Caco-2 (cell line): Measurements from ENCODE around the gene CCDC50. TPM values are rescaled to one million over a fixed set of nuclear protein-coding genes. Genes with fewer than 3 reads are reported as not detected.

Experiments used
- BruUV-seq: library from RNA; stranded (reverse); fragments of 400-500 nt; replicated peaks from 2 replicates; lab custom pipeline; 2021; lab: Mats Ljungman, UMichigan
- CTCF ChIA-PET: fragments of 300-600 bp; sonication (Branson Sonifier 250); formaldehyde crosslinking; loops from one replicate; lab custom pipeline; 2022; ENCODE audit warnings: antibody characterized with exemption; lab: Charles Lee
- POLR2A ChIA-PET: fragments of 300-600 bp; sonication (Branson Sonifier 250); formaldehyde crosslinking; loops from one replicate; lab custom pipeline; 2022; ENCODE audit warnings: antibody characterized with exemption; lab: Charles Lee
- DNase-seq, 2 experiments: peaks; one replicate each; pipeline versions ENCODE4 v3.0.0 to v3.0.0-alpha.2; 2020 to 2022
- H3K27me3 ChIP-seq: replicated peaks from 2 replicates; pipeline ENCODE4 v1.6.0; 2011; ENCODE audit warnings: low read length; ENCODE audit not compliant: control insufficient read depth, insufficient read depth
- H3K36me3 ChIP-seq: 2 replicates; pipeline ENCODE4 v1.5.1; 2011; ENCODE audit warnings: low read length; ENCODE audit not compliant: control insufficient read depth, insufficient read depth
- H3K4me1 ChIP-seq: fragments of 250-450 bp; sonication (Bioruptor Pico); 2 replicates; pipeline ENCODE4 v1.5.1; 2020; ENCODE audit warnings: mild to moderate bottlenecking
- H3K4me3 ChIP-seq: 2 replicates; pipeline ENCODE4 v1.5.1; 2011; ENCODE audit warnings: low read depth, mild to moderate bottlenecking, control low read depth, low read length
- H3K9me3 ChIP-seq: fragments of 250-450 bp; sonication (Bioruptor Pico); 2 replicates; pipeline ENCODE4 v1.5.1; 2020; ENCODE audit warnings: mild to moderate bottlenecking, moderate library complexity
- H3K27ac Mint-ChIP-seq: one replicate; pipeline ENCODE4 v1.8.0; 2022; ENCODE audit warnings: mixed read lengths; ENCODE audit not compliant: unreplicated experiment
- H3K27me3 Mint-ChIP-seq: one replicate; pipeline ENCODE4 v1.8.0; 2022; ENCODE audit warnings: mixed read lengths; ENCODE audit not compliant: insufficient read depth, unreplicated experiment
- H3K36me3 Mint-ChIP-seq: one replicate; pipeline ENCODE4 v1.8.0; 2022; ENCODE audit warnings: mild to moderate bottlenecking, mixed read lengths; ENCODE audit not compliant: insufficient read depth, unreplicated experiment
- H3K4me1 Mint-ChIP-seq: one replicate; pipeline ENCODE4 v1.8.0; 2022; ENCODE audit warnings: low read depth, mixed read lengths; ENCODE audit not compliant: unreplicated experiment
- H3K4me3 Mint-ChIP-seq: one replicate; pipeline ENCODE4 v1.8.0; 2022; ENCODE audit warnings: mild to moderate bottlenecking, moderate library complexity, mixed read lengths; ENCODE audit not compliant: unreplicated experiment
- H3K9me3 Mint-ChIP-seq: one replicate; pipeline ENCODE4 v1.8.0; 2022; ENCODE audit warnings: mixed read lengths; ENCODE audit not compliant: unreplicated experiment
- intact Hi-C: fragments of 100-400 bp; cut with micrococcal nuclease; formaldehyde crosslinking; loops from one replicate; pipeline ENCODE4 v1.10.0; 2022; ENCODE audit not compliant: unreplicated experiment
- total RNA-seq: library from RNA; stranded (reverse); gene quantifications from 2 replicates; pipeline ENCODE4 v1.2.3, GENCODE V29; 2022
- TF ChIP-seq, protein P1 (sequence below), 2 experiments: fragments of 200-600 bp in 1 of 2; IDR thresholded peaks; 1 replicate in 1 of 2; 2 replicates in 1 of 2; pipeline versions ENCODE4 v1.5.1 to v1.8.0; 2011 to 2022; ENCODE audit warnings: antibody characterized with exemption in 1 of 2, control low read depth in 1 of 2, inconsistent platforms in 1 of 2, low read depth in 1 of 2, low read length in 1 of 2, mild to moderate bottlenecking in 1 of 2, moderate library complexity in 1 of 2; ENCODE audit not compliant: insufficient read depth in 1 of 2, severe bottlenecking in 1 of 2, unreplicated experiment in 1 of 2

Gene CCDC50
- total RNA-seq, 1 experiment from 2014 or later: 53.1 TPM

DNA sequence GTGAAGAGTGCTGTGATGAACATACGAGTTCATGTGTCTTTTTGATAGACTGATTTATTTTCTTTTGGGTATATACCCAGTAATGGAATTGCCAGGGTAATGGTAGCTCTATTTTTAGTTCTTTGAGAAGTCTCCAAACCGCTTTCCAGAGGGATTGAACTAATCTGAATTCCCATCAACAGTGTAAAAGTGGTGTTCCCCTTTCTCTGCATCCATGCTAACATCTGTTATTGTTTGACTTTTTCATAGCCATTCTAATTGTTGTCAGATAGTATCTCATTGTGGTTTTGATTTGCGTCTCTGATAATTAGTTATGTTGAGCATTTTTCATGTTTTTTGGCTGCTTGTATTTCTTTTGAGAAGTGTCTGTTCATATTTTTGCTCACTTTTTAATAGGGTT lies 55.9 kb downstream of the CCDC50 start:
- ChIA-PET POLR2A (no interaction called here), CTCF (no interaction called here)
- Histone ChIP-seq H3K9me3 (no peaks in the 10 kb centered on the region), H3K4me3 (no peak overlapping the region), H3K4me1 (no peaks in the 10 kb centered on the region), H3K36me3 (no peaks in the 10 kb centered on the region), H3K27me3 (no peaks in the 10 kb centered on the region)
- peaks cover 29% of the 10 kb centered on the region for H3K36me3 Mint-ChIP-seq
- no peak overlapping the region for H3K4me3 Mint-ChIP-seq
- no peaks in the 10 kb centered on the region for H3K27me3 Mint-ChIP-seq
- DNase-seq: no peak
- TF ChIP-seq, protein P1, sequence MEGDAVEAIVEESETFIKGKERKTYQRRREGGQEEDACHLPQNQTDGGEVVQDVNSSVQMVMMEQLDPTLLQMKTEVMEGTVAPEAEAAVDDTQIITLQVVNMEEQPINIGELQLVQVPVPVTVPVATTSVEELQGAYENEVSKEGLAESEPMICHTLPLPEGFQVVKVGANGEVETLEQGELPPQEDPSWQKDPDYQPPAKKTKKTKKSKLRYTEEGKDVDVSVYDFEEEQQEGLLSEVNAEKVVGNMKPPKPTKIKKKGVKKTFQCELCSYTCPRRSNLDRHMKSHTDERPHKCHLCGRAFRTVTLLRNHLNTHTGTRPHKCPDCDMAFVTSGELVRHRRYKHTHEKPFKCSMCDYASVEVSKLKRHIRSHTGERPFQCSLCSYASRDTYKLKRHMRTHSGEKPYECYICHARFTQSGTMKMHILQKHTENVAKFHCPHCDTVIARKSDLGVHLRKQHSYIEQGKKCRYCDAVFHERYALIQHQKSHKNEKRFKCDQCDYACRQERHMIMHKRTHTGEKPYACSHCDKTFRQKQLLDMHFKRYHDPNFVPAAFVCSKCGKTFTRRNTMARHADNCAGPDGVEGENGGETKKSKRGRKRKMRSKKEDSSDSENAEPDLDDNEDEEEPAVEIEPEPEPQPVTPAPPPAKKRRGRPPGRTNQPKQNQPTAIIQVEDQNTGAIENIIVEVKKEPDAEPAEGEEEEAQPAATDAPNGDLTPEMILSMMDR (IDR thresholded peaks at IDR 0.05; ENCODE audit: insufficient read depth in 1 of 2, low read depth in 1 of 2, low read length in 1 of 2, severe bottlenecking in 1 of 2, unreplicated experiment in 1 of 2): no peak
- H3K27ac Mint-ChIP-seq: no peak overlapping the region
- intact Hi-C loops: no loop called here
- no peaks in the 10 kb centered on the region for H3K4me1 Mint-ChIP-seq
- no TSS peak for BruUV-seq
- H3K9me3 Mint-ChIP-seq: no peaks in the 10 kb centered on the region

DNA sequence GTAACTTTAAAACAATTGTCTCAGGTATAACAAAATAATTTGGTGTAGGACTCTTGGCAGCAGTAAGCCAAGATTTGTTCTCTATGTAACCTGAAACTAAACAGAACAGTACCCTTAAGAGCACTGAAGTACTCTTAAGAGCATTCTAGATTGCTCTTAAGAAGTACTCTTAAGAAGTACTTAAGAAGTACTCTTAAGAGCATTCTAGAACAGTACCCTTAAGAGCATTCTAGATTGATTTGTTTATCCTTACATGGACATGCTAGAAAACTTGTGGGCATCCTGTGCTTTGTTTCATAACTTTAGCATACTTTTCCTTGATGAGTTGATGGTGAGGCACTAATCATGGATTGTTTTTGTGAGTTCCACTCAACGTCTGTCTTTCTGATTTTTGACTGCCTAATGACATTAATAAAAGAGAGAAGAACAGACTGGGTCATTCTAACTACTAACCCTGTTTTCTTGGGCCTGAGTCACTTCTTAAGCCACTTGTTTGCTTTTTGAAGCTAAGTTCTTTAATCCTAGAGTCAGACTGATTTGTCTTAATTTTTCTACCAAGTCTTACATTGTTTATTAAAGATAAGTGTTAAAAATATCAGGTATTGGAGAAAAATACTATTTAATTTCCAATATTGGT lies 58.4 kb downstream of the CCDC50 start:
- CTCF ChIA-PET: no interaction called here
- no peak overlapping the region for H3K27ac Mint-ChIP-seq

DNA sequence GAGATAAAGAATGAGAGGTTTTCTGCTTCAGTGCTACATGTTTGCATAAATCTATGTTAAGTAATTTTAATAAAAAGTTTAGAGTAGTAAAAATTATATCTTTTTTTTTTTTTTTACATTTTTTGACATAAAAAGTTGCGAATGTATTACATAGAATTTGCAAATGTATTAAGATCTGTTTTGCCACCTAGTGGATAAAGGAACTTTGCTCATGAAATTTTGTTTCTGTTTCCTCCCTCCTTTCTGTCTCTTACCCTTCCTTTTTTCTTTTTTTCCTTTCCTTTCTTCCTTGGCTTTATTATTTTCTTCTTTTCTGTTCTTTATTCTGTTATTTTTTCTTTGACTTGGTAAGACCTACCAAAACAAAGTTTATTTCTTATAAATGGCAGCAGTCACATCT lies 59.6 kb downstream of the CCDC50 start:
- H3K27me3 ChIP-seq: no peaks in the 10 kb centered on the region
- no peak overlapping the region for H3K4me3 Mint-ChIP-seq
- no TSS peak for BruUV-seq
- no peaks in the 10 kb centered on the region for H3K9me3 Mint-ChIP-seq
- peaks cover 31% of the 10 kb centered on the region for H3K36me3 Mint-ChIP-seq
- ChIA-PET POLR2A (no interaction called here), CTCF (no interaction called here)
- no peaks in the 10 kb centered on the region for H3K9me3 ChIP-seq
- no peak overlapping the region for H3K27ac Mint-ChIP-seq
- intact Hi-C loops: loop anchor here (2.0 kb wide), 1 partner anchor 144 kb away; no protein-coding TSS in a partner anchor
- no peaks in the 10 kb centered on the region for H3K36me3 ChIP-seq
- H3K4me3 ChIP-seq: no peak overlapping the region
- TF ChIP-seq, protein P1 (IDR thresholded peaks at IDR 0.05; ENCODE audit: insufficient read depth in 1 of 2, low read depth in 1 of 2, low read length in 1 of 2, severe bottlenecking in 1 of 2, unreplicated experiment in 1 of 2): no peak
- no peaks in the 10 kb centered on the region for H3K4me1 Mint-ChIP-seq
- no peaks in the 10 kb centered on the region for H3K4me1 ChIP-seq
- no peak for DNase-seq
- no peaks in the 10 kb centered on the region for H3K27me3 Mint-ChIP-seq

More for the DNA sequence above, 58.4 kb downstream of the CCDC50 start:
- H3K4me1 Mint-ChIP-seq: no peaks in the 10 kb centered on the region
- H3K27me3 ChIP-seq: no peaks in the 10 kb centered on the region
- intact Hi-C loops: loop anchor here (2.0 kb wide), 1 partner anchor 143 kb away; no protein-coding TSS in a partner anchor
- no peak overlapping the region for H3K4me3 ChIP-seq
- H3K36me3 ChIP-seq: no peaks in the 10 kb centered on the region
- H3K4me1 ChIP-seq: no peaks in the 10 kb centered on the region
- H3K9me3 ChIP-seq: no peaks in the 10 kb centered on the region
- no peak overlapping the region for H3K4me3 Mint-ChIP-seq
- BruUV-seq: no TSS peak
- H3K9me3 Mint-ChIP-seq: no peaks in the 10 kb centered on the region
- no peak for DNase-seq
- POLR2A ChIA-PET: no interaction called here
- TF ChIP-seq, protein P1 (IDR thresholded peaks at IDR 0.05; ENCODE audit: insufficient read depth in 1 of 2, low read depth in 1 of 2, low read length in 1 of 2, severe bottlenecking in 1 of 2, unreplicated experiment in 1 of 2): no peak
- peaks cover 24% of the 10 kb centered on the region for H3K36me3 Mint-ChIP-seq
- H3K27me3 Mint-ChIP-seq: no peaks in the 10 kb centered on the region
